Measurements from ENCODE around the gene MX2. TPM values are rescaled to one million over a fixed set of nuclear protein-coding genes. Genes with fewer than 3 reads are reported as not detected.

Gene MX2
- total RNA-seq, 6 experiments from 2014 or later = 0.11 to 0.61 (median 0.36) TPM; not detected in 1

GRCh38 chr21:41322496-41323382, 39.1 kb upstream of the MX2 start:
- no peak overlapping the region for H3K27ac Mint-ChIP-seq
- no peak for DNase-seq

DNA sequence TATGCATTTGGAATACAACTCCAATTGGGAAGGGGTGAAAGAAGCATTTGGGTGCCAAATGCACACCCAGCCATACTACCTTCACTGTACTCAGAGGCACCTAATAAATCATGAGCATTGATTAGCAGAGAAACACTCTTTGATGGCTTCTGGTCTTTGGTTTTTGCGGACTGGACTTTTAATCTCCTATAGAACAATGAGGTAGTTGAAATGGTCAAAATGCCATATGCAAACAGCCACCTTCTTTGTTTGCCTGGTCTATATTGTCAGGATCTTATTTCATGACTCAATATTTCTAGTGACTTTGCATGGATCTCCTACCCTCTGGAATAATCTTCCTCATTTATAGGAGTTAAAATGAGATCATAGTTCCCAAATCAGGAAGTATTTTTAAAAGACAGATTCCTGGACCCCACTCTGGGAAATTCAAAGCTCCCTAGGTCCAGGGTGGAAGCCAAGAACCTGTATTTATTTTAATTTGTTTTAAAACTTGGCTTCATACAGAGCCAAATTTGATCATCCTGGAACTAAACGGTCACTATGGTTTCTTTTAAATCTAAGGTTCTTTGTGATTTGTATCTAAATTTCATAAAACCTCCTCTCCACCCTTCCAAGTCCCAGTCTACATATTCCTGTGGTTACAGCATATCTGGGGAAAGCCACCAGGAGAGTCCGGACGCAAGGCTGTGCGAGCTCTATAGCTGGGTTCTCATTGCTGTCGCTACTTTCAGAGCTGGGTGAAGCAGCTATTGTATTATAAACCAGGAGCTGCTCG, 36.5 kb upstream of the MX2 start:
- Mint-ChIP-seq H3K4me1 (ENCODE audit: low read depth) (no peaks in the 10 kb centered on the region), H3K4me3 (no peak overlapping the region), H3K36me3 (ENCODE audit: low read depth) (no peaks in the 10 kb centered on the region), H3K27me3 (ENCODE audit: insufficient read depth) (peaks cover 4% of the 10 kb centered on the region), H3K27ac (no peak overlapping the region), H3K9me3 (peaks cover 5% of the 10 kb centered on the region; the same call in 1 of the 2 replicates)
- no peak for DNase-seq
- TF ChIP-seq, protein P1, sequence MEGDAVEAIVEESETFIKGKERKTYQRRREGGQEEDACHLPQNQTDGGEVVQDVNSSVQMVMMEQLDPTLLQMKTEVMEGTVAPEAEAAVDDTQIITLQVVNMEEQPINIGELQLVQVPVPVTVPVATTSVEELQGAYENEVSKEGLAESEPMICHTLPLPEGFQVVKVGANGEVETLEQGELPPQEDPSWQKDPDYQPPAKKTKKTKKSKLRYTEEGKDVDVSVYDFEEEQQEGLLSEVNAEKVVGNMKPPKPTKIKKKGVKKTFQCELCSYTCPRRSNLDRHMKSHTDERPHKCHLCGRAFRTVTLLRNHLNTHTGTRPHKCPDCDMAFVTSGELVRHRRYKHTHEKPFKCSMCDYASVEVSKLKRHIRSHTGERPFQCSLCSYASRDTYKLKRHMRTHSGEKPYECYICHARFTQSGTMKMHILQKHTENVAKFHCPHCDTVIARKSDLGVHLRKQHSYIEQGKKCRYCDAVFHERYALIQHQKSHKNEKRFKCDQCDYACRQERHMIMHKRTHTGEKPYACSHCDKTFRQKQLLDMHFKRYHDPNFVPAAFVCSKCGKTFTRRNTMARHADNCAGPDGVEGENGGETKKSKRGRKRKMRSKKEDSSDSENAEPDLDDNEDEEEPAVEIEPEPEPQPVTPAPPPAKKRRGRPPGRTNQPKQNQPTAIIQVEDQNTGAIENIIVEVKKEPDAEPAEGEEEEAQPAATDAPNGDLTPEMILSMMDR (IDR thresholded peaks at IDR 0.05) = no peak

More at GRCh38 chr21:41322496-41323382, 39.1 kb upstream of the MX2 start:
- Mint-ChIP-seq H3K36me3 (ENCODE audit: low read depth) (no peaks in the 10 kb centered on the region), H3K27me3 (ENCODE audit: insufficient read depth) (peaks cover 9% of the 10 kb centered on the region), H3K9me3 (peaks cover 5% of the 10 kb centered on the region; the same call in 1 of the 2 replicates), H3K4me3 (no peak overlapping the region), H3K4me1 (ENCODE audit: low read depth) (no peaks in the 10 kb centered on the region)
- TF ChIP-seq, protein P1 (IDR thresholded peaks at IDR 0.05) = no peak

DNA sequence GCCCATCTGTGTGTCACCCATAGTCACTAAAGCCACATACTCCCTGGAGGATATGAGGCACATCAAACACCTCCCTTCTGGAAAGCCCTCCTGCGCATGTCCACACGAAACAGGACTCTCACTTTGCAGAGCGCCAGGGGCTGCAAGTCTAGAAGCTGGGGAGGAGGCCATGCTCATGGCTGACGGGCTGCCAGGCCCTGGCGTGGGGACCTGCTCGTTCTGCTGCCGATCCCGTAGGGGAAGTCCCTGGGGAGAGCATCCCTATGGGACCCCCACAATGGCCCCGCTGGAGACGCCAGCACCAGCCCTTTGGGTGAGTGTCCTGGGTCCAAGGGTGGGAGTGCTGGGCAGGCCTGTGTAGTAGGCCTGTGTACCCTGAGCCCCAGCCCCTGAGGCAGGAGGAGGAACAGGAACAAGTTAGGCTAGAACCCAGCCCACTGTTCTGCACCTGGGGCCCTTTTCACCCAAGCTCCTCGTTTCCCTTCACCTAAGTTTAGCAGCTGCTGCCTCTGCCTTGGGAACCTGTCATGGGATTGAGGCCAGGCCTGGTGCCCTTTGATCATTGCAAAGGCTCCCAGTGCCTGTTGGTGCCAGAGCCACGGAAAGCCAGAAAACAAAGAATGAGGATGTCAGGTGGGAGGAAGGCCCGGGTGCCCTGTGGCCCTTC, 35.3 kb upstream of the MX2 start:
- Mint-ChIP-seq H3K9me3 (peaks cover 5% of the 10 kb centered on the region; the same call in 1 of the 2 replicates), H3K27ac (no peak overlapping the region), H3K27me3 (ENCODE audit: insufficient read depth) (no peaks in the 10 kb centered on the region; the same call in none of the 2 replicates), H3K4me1 (ENCODE audit: low read depth) (no peaks in the 10 kb centered on the region), H3K4me3 (no peak overlapping the region), H3K36me3 (ENCODE audit: low read depth) (no peaks in the 10 kb centered on the region)
- TF ChIP-seq, protein P1 (IDR thresholded peaks at IDR 0.05) = no peak
- DNase-seq = no peak

- Mint-ChIP-seq H3K27ac (no peak overlapping the region), H3K9me3 (peaks cover 5% of the 10 kb centered on the region), H3K4me3 (no peak overlapping the region), H3K27me3 (ENCODE audit: insufficient read depth) (no peaks in the 10 kb centered on the region; the same call in none of the 2 replicates), H3K4me1 (ENCODE audit: low read depth) (no peaks in the 10 kb centered on the region), H3K36me3 (ENCODE audit: low read depth) (no peaks in the 10 kb centered on the region)
- DNase-seq = no peak
- TF ChIP-seq, protein P1 (IDR thresholded peaks at IDR 0.05) = no peak
Measured at GRCh38 chr21:41327753-41328152, 34.1 kb upstream of the MX2 start.
